Tibial artery (tissue), 4 donors: ENCODE measurements around the gene SCN11A.
A peak's percentile ranks its signal among the peaks of the same experiment; 100 is the strongest.

Experiments
- DNase-seq, 2 donors: peaks; one replicate each; pipeline ENCODE4 v3.0.0-alpha.2; 2019
- H3K27ac ChIP-seq, 2 donors: fragments of 200-600 bp; sonication (generic) in 1 of 2; 1 replicate in 1 of 2; 2 replicates in 1 of 2; pipeline ENCODE4 v1.5.1; 2018 to 2019; ENCODE audit warnings: mild to moderate bottlenecking in 1 of 2
- H3K27me3 ChIP-seq, 2 donors: fragments of 200-600 bp; sonication (generic) in 1 of 2; one replicate each; pipeline versions ENCODE4 v1.5.1 to v1.6.0; 2016 to 2019
- H3K36me3 ChIP-seq, 3 donors: fragments of 200-600 bp; sonication (generic) in 2 of 3; one replicate each; pipeline ENCODE4 v1.5.1; 2016 to 2019; ENCODE audit warnings: mild to moderate bottlenecking in 2 of 3
- H3K4me1 ChIP-seq, 4 donors: fragments of 200-600 bp; sonication (generic) in 2 of 4; 1 replicate in 3 of 4; 2 replicates in 1 of 4; pipeline ENCODE4 v1.5.1; 2016 to 2019
- H3K4me3 ChIP-seq, 2 donors: fragments of 200-600 bp; sonication (generic) in 1 of 2; 1 replicate in 1 of 2; 2 replicates in 1 of 2; pipeline ENCODE4 v1.5.1; 2018 to 2019; ENCODE audit warnings: mild to moderate bottlenecking in 2 of 2
- H3K9me3 ChIP-seq, 3 donors: fragments of 200-600 bp; sonication (generic) in 1 of 3; one replicate each; pipeline ENCODE4 v1.5.1; 2016 to 2019
- intact Hi-C: fragments of 100-400 bp; cut with DNase I; formaldehyde crosslinking; loops from one replicate; pipeline ENCODE4 v1.15.0; 2023; ENCODE audit warnings: low total_unique reads
- TF ChIP-seq, protein P1 (sequence below), 2 experiments: fragments of 200-600 bp in 1 of 2; fragments of 450-650 bp in 1 of 2; IDR thresholded peaks; one replicate each; pipeline ENCODE4 v1.5.1; 2017 to 2019; ENCODE audit warnings: antibody characterized with exemption in 2 of 2, mild to moderate bottlenecking in 1 of 2, moderate library complexity in 1 of 2

SCN11A gene

DNA sequence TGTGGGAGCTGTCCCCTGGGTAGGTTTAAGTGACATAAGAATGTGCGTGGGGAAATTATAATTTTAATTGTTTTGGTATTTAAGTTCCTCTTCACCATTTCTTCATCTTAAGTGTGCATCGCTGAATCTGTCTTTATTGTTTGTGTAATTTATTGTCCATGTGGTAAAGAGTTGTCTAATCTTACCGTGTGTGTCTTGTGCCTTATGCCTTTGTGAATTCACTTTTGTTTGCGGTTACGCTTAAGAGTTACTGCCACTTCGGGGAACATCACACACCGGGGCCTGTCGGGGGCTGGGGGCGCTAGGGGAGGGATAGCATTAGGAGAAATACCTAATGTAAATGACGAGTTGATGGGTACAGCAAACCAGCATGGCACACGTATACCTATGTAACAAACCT, 839 bp upstream of the SCN11A start:
- H3K27ac ChIP-seq: peak overlapping the region; percentile 82 to 95
- H3K4me3 ChIP-seq: peak overlapping the region; percentile 83 to 96
- TF ChIP-seq, protein P1, sequence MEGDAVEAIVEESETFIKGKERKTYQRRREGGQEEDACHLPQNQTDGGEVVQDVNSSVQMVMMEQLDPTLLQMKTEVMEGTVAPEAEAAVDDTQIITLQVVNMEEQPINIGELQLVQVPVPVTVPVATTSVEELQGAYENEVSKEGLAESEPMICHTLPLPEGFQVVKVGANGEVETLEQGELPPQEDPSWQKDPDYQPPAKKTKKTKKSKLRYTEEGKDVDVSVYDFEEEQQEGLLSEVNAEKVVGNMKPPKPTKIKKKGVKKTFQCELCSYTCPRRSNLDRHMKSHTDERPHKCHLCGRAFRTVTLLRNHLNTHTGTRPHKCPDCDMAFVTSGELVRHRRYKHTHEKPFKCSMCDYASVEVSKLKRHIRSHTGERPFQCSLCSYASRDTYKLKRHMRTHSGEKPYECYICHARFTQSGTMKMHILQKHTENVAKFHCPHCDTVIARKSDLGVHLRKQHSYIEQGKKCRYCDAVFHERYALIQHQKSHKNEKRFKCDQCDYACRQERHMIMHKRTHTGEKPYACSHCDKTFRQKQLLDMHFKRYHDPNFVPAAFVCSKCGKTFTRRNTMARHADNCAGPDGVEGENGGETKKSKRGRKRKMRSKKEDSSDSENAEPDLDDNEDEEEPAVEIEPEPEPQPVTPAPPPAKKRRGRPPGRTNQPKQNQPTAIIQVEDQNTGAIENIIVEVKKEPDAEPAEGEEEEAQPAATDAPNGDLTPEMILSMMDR (IDR thresholded peaks at IDR 0.05): no peak

DNA sequence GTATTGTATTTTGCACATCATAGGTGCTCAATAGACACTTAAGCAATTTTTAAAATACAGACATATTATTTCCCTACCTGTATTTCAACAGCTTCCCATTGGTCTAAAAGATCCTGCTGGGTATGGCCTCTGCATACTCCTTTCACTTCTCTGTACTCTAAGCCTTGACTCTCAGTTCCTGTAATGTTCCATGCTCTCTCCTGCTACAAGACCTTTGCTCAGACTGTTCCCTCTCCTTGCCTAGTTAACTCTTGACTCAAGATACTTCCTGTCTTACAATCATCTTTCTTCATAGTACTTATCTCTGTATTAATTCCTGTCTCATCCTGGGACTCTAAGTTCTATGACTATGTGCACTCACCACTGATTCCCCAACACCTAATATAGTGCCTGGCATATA, 1.7 kb downstream of the SCN11A start:
- Histone ChIP-seq H3K4me3 (no peak overlapping the region), H3K27me3 (no peaks in the 10 kb centered on the region), H3K4me1 (peaks cover 0 to 21% (median 17%) of the 10 kb centered on the region in 4 donors), H3K27ac (no peak overlapping the region), H3K9me3 (no peaks in the 10 kb centered on the region), H3K36me3 (no peaks in the 10 kb centered on the region)
- TF ChIP-seq, protein P1 (IDR thresholded peaks at IDR 0.05): no peak
- intact Hi-C loops: no loop called here
- no peak for DNase-seq

More for the DNA sequence above, 839 bp upstream of the SCN11A start:
- no peak for DNase-seq
- Histone ChIP-seq H3K9me3 (no peaks in the 10 kb centered on the region), H3K36me3 (no peaks in the 10 kb centered on the region), H3K27me3 (no peaks in the 10 kb centered on the region), H3K4me1 (peaks cover 0 to 26% (median 17%) of the 10 kb centered on the region in 4 donors)
- intact Hi-C loops: no loop called here

DNA sequence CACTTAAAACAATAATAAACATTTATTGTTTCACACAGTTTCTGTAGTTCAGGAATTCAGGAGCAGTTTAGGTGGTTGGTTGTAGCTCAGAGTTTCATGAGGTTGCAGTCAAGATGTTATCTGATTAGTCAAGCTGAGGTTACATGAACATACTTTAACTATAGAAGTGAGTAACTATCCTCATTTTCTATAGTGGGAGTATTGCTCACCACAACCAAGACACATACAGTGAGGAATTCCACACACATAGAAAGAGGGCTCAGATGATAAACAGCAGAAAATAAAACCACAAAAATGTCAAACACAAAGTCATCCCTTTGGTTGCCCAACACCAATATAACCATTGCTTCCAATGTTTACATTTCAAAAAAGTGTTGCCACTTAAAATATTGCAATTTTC, 13.6 kb downstream of the SCN11A start:
- TF ChIP-seq, protein P1 (IDR thresholded peaks at IDR 0.05): no peak
- Histone ChIP-seq H3K4me1 (no peaks in the 10 kb centered on the region), H3K9me3 (peaks cover 0 to 3% (median 0%) of the 10 kb centered on the region in 3 donors), H3K27me3 (no peaks in the 10 kb centered on the region), H3K36me3 (no peaks in the 10 kb centered on the region), H3K27ac (no peak overlapping the region), H3K4me3 (no peak overlapping the region)
- no peak for DNase-seq
- intact Hi-C loops: no loop called here

DNA sequence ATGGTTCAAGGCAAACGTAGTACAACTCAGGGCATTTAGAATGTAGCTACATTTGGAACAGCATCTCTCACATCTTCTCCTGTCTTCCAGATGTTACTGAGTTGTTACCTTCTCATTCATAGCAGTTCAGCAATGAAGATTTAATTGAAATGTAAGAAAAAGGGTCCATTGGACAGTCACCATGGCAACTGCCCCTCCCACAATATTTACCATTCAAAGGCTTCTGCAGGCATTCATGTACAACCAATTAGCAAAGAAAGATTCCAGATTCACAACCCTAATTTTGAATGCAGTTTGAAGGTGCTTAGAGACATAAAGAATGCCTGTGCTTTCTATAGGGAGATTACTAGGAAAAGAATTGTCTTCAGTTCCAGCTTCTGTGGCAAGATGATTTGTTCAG, 22.2 kb downstream of the SCN11A start:
- Histone ChIP-seq H3K9me3 (no peaks in the 10 kb centered on the region), H3K4me1 (no peaks in the 10 kb centered on the region), H3K4me3 (no peak overlapping the region), H3K36me3 (no peaks in the 10 kb centered on the region), H3K27me3 (no peaks in the 10 kb centered on the region), H3K27ac (no peak overlapping the region)
- TF ChIP-seq, protein P1 (IDR thresholded peaks at IDR 0.05): no peak
- no peak for DNase-seq
- intact Hi-C loops: no loop called here

DNA sequence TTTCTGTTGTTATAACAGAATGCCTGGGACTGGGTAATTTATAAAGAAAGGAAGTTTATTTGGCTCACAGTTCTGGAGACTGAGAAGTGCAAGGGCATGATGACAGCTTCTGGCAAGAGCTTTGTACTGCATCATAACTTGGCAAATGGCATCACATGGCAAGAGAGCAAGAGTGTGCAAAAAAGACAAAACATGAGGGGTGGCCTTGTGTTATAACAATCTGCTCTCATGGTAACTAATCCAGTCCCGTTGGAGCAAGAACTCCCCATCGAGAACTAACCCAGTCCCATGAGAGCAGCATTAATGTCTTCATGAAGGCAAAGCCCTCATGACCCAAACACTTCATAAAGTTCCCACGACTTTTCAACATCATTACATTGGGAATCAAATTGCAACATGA, 23.2 kb downstream of the SCN11A start:
- Histone ChIP-seq H3K4me3 (no peak overlapping the region), H3K27ac (no peak overlapping the region), H3K36me3 (no peaks in the 10 kb centered on the region), H3K9me3 (no peaks in the 10 kb centered on the region), H3K27me3 (no peaks in the 10 kb centered on the region), H3K4me1 (no peaks in the 10 kb centered on the region)
- DNase-seq: no peak
- TF ChIP-seq, protein P1 (IDR thresholded peaks at IDR 0.05): no peak
- intact Hi-C loops: no loop called here
